Right lobe of liver (tissue), 4 donors: Measurements from ENCODE around the gene MYO7B.

ENCODE experiments used
- POLR2A ChIP-seq: fragments of 450-650 bp; IDR thresholded peaks from one replicate; pipeline ENCODE4 v1.6.1; 2017; ENCODE audit warnings: antibody characterized with exemption, mild to moderate bottlenecking
- TF ChIP-seq, protein P1 (sequence below), 4 donors: fragments of 200-600 bp in 3 of 4; fragments of 450-650 bp in 1 of 4; IDR thresholded peaks; one replicate each; pipeline versions ENCODE4 v1.5.1 to v1.8.0; 2016 to 2022; ENCODE audit warnings: antibody characterized with exemption in 4 of 4, mild to moderate bottlenecking in 2 of 4
- donor health status: DM: no; HTN: no; CAD: no.
- donor health status: DM: no; HTN: no; CAD: no.
- donor health status: DM: no; HTN: yes; CAD: no.

DNA sequence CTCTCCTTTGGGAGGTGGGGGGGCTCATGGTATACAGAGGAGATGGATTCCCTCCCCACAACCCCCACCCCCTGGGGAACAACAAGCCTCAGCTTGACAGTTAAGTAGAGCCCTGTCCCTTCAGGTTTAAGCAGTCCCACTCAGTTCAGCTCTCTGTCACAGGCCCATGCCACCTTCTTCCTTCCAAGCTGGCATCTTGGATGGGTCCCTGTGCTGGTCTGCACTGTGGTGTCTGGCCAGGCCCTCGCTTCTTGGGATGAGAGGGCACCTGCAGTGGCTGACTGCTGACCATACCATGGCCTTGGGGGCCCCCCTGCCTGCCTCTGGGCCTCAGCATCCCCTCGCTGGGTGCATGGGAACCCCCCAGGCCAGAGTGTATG is 90.1 kb downstream of the MYO7B start:
- TF ChIP-seq, protein P1, sequence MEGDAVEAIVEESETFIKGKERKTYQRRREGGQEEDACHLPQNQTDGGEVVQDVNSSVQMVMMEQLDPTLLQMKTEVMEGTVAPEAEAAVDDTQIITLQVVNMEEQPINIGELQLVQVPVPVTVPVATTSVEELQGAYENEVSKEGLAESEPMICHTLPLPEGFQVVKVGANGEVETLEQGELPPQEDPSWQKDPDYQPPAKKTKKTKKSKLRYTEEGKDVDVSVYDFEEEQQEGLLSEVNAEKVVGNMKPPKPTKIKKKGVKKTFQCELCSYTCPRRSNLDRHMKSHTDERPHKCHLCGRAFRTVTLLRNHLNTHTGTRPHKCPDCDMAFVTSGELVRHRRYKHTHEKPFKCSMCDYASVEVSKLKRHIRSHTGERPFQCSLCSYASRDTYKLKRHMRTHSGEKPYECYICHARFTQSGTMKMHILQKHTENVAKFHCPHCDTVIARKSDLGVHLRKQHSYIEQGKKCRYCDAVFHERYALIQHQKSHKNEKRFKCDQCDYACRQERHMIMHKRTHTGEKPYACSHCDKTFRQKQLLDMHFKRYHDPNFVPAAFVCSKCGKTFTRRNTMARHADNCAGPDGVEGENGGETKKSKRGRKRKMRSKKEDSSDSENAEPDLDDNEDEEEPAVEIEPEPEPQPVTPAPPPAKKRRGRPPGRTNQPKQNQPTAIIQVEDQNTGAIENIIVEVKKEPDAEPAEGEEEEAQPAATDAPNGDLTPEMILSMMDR (IDR thresholded peaks at IDR 0.05) = no peak
- no peak for TF ChIP-seq POLR2A
